GM12872 (cell line): Measurements from ENCODE around the gene MOB4.

Experiments
- CTCF ChIP-seq: IDR thresholded peaks from 3 replicates; pipeline ENCODE4 v1.5.1; 2011; ENCODE audit warnings: low read depth, mild to moderate bottlenecking, low read length, moderate library complexity; ENCODE audit not compliant: insufficient read depth

The MOB4 gene

GRCh38 chr2:197516393-197516761 lies 511 bp downstream of the MOB4 start:
- TF ChIP-seq CTCF, result no peak

- no peak for TF ChIP-seq CTCF
Observed at GRCh38 chr2:197517150-197517549, 1.3 kb downstream of the MOB4 start.

GRCh38 chr2:197538412-197538811 lies 22.5 kb downstream of the MOB4 start:
- TF ChIP-seq CTCF, result no peak

GRCh38 chr2:197539734-197540133 lies 23.9 kb downstream of the MOB4 start:
- TF ChIP-seq CTCF, result no peak

DNA sequence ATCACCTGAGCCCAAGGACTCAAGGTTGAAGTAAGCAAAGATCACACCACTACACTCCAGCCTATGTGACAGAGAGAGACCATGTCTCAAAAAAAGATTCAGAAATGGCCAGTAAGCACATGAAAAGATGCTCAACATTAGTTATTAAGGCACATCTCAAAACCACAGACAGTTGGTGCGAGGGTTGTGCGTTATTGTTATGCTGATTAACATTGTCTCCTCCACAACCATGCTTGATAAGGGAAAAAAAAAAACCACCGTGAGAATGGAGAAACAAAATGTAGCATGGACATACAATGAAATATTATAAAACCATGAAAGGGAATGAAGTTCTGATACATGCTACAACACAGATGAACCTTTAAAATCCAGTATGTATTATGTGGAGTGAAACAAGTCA lies 27.3 kb downstream of the MOB4 start:
- TF ChIP-seq CTCF, result no peak

GRCh38 chr2:197547163-197547900 lies 31.5 kb downstream of the MOB4 start:
- TF ChIP-seq CTCF, result no peak

- no peak for TF ChIP-seq CTCF
Observed at GRCh38 chr2:197548582-197548981, 32.7 kb downstream of the MOB4 start.
